GM18505 (cell line): ENCODE results near the gene PQBP1.

Experiments
- ATAC-seq: cut with Tn5 transposase; IDR thresholded peaks from one replicate; pipeline ENCODE4 v1.9.1; 2021; ENCODE audit not compliant: unreplicated experiment
- POLR2A ChIP-seq: IDR thresholded peaks from 4 replicates; pipeline ENCODE4 v1.6.1; 2011; ENCODE audit warnings: borderline replicate concordance; ENCODE audit not compliant: insufficient read depth, insufficient read length; ENCODE audit errors: extremely low read depth

PQBP1 gene

DNA sequence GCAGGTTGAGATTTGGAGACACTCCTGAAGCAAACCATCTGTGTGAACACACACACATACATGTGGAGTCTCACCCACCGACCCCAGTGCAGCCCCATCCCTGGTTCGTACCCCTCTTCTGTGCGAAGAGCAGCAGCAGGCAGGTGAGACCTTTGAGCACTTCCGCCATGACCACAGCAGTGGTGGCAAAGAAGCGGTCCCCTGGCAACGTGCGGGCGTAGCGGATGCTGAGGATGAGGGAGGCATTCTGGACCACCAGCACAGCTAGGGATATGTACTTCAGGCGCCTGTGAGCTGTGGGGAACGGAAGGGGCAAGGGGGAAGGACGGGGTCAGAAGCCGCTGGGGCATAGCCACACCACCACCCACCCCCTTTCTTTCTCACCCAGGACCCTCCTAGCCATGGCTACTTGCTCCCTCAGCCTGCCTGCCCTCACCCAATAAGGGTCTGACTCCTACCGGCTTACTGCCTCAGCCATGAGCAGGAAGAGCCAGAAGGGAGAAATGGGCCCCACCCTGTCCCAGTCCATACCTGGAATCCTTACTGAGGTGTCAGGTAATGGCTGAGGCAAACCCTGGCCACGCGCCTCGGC is 12.1 kb downstream of the PQBP1 start:
- no peak for ATAC-seq
- no peak for TF ChIP-seq POLR2A

GRCh38 chrX:48910926-48911411 is 13.2 kb downstream of the PQBP1 start:
- no peak for TF ChIP-seq POLR2A
- no peak for ATAC-seq

- peak; percentile 61 for ATAC-seq
- TF ChIP-seq POLR2A: peak; percentile 78
Measured at GRCh38 chrX:48911412-48912182, 13.9 kb downstream of the PQBP1 start, which contains the start of gene SLC35A2. Gene SLC35A2 (minus strand): TSS chrX:48911646. CDS start chrX:48911636, 10 bp downstream.

DNA sequence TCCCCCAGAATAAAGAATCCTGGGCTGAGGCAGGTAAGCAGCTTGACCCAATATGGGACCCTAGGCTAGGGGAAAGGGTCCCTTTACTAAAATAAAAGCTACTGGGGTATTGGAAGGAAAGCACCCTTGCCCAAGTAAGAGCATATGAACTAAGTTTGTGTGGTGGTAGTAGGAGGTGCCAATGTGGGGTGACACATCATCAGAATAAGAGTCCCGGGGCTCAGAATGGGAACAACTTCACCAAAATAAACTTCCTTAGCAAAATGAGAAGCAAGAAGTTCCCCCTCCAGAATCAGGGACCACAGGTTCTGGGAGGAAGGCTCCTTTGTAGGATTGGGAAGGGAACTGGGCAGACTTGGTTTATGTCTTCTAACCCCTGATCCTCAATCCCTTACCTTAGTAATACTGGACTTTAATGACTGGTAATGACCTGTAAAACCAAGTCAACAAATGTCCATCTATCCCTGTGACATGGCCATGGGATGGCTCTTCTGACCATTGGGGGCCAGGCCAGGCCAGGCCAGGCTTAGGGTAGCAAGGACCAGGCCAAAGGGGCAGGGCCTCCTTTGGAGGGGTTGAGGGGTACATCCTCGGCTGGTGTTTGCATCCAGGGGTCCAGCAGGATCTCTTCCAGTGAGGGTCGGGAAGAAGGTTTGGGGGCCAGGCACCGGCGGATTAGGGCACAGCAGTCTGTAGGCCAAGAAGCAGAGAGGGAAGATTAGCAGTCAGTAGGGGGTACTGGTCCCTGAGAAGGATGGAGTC is 16.1 kb downstream of the PQBP1 start:
- no peak for ATAC-seq
- no peak for TF ChIP-seq POLR2A

DNA sequence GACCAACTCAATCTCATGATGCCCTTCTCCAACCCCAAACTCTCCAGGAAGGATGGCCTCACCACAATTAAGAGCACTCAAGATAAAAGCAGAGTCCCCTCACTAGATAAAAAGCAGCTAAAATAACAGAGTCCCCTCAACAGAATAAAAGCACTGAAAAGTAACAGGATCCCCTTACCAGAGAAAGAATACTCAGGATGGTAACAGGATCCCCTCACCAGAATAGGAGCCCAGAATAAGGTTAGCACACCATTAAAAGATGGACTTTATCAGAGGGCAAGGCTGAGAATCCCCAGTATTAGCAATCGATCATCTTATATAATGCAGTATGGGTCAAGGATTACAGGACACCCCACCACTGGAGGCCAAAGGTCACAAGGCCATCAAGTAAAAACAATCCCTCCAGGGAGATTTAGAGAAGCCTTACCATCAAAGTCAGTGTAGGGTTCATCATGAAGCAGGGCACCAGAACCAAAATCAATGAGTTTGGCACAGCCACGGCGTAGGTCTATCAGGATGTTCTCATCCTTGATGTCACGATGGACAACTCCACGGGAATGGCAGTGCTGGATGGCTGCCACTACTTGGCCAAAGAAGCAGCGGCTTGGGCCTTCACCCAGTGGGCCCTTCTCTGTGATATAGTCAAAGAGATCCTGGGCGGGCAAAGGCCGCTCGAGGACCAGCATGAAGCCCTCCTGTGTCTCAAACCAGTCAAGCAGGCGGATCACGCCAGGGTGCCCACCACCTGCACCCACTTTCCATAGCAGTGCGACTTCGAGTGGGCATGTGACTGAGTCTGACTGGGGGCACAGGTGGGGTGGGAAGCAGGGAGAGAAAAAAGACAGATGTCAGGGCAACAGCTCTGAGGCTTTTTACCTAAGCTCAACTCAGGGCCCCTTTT is 17.1 kb downstream of the PQBP1 start:
- peak; percentile 9 for TF ChIP-seq POLR2A
- no peak for ATAC-seq

DNA sequence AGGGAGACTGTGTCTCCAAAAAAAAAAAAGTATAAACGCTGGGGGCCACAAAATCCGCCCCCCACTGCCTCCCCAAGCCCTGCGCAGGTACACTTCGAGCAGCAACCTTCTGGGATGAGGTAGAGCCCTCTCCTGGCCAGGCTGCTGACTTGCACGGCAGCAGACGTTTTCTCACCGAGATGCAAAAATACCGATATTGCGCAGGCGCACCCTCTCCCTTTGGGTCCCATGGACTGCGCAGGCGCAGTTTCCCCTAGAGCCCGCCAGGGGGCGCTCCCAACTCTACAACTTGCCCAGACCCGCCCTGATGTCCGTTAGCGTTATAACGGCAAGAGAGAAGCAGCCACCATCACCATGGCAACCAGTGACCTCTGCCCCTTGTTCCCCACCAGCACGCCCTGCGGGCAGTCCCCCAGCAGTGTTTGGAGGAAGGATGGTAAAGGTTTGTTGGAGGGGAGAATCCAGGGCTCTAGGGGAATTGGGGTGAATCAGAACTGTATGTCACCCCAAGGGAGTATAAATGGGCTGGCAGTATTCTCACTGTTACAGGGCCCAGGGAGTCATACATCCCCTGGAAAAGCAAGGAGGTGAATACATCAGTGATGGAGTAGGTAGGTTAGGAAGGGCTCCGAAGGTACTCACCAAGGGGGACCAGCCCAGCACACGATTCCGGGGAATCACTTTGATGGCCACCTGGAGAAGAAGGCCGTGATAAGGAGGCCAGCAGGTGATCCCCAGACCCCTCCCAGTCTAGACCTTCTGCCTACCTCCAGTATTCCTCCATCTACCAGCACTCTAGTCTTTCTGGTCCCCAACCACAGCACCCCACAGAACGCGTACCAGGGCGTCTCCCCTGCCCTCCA is 19.6 kb downstream of the PQBP1 start:
- peak; percentile 40 for ATAC-seq
- peak; percentile 28 for TF ChIP-seq POLR2A

DNA sequence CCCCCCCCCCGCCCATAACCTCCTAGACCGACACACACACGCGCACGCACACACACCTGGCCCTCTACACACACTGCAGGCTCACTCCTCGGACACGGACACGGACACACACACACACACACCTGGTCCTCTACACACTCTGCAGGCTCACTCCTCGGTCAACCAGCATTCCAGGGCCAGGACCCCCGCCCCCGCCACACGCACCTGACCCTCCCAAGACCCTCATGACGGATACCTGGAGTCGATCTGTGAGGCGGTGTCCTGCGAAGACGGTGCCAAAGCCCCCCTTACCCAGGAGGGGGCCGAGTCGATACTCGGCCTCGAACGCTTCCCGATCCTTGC is 20.5 kb downstream of the PQBP1 start:
- ATAC-seq: no peak
- TF ChIP-seq POLR2A: no peak

DNA sequence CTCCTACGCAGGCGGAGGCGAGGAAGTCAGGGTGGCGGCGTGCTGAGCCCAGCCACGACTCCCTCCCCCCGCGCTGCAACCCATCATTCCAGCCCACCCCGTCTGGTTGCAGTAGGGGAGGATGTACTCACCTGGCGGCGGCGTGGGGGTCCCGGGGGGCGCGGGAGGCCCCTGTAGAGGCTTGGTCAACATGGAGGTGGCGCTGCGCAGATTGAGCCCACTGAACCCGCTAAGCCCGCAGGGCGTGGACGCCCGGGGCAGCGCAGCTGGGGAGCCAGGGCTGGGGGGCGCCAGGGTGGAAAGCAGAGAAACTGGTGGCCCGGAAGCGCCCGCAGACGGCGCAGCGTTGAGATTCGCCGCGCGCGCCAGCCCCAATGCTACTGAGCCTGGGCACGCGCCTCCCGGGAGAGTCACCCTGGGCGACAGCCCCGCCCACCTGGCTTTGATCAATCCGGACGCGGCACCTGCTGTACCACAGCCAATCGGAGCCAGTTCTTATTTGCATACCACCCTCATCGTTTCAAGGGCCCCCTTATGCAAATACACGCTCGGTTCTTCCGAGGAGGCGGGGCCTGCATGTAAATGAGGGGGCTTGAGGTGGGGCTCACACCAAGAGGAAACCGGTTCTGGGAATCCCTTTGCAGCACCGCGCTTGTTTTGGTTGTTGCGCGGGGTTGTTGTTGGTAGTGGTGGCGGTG is 21.1 kb downstream of the PQBP1 start, which contains the start of gene PIM2:
Gene PIM2, minus strand, starts transcription at position 382 of the 698 bp plus-strand sequence. Its CDS starts 190 bp downstream, at position 192.
- peak; percentile 75 for ATAC-seq
- TF ChIP-seq POLR2A: peak; percentile 99

GRCh38 chrX:48919360-48919841 is 21.7 kb downstream of the PQBP1 start:
- no peak for ATAC-seq
- no peak for TF ChIP-seq POLR2A

DNA sequence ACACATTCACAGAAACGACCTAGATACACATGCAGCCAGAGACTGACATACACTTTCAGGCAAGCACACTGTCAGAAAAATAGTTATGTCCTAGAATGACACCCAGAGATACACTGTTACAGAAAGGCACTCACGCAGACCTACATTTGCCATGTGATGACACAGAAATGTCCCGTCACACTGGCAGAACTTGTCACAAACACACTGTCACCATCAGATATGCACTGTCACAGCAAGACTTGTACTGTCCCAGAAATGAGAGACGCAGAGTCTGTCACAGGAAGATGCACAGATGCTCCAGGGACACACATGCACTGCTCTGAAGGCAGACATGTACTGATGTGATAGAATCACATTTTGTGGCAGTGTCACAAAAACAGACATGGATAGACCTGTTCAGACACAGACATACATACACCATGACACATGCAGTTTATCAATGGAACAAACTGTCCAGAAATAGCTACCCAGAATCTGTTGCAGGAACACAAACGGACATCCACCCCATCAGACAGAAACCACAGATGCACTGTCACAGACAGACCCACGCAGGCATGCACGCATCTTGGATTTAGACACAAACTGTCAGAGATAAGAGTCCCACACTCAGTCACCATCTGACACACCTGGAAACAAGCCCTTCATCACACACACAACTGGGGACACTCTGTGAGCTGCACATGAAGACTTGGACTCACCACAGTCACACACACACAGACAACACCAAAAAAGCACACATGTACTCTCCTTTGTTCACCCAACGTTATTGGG is 22.4 kb downstream of the PQBP1 start:
- TF ChIP-seq POLR2A: peak; percentile 32
- ATAC-seq: no peak
